Glomerular visceral epithelial cell (primary cell): Measurements from ENCODE around the gene NDUFAF7.
"Not testable (repeated sequence)": the region's sequence is repeated elsewhere in the genome, so short reads cannot be mapped to it uniquely, and the experiment has no call there.

Experiments used
- DNase-seq: peaks from one replicate; pipeline ENCODE4 v3.0.0-alpha.2; 2016; ENCODE audit errors: extremely low spot score

Gene NDUFAF7

DNA sequence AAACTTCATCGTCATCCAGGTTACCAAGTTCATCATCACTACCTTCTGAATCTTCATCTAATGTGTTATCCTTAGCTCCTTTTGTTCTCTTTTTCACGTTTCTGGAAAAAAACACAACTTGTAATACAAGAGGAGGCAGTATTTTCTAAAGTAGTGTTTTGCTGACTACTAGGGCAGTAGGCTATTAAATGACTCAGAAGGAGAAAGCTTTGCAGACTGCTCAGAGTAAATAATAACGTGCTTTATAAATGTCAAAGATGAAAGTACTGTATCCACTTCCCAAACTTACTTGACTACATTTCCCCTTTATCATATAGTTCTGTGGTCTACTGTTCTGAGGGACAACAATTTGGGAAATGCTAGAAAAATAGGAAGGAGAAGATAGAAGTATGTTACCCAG, 19.5 kb upstream of the NDUFAF7 start:
- DNase-seq: no peak

DNA sequence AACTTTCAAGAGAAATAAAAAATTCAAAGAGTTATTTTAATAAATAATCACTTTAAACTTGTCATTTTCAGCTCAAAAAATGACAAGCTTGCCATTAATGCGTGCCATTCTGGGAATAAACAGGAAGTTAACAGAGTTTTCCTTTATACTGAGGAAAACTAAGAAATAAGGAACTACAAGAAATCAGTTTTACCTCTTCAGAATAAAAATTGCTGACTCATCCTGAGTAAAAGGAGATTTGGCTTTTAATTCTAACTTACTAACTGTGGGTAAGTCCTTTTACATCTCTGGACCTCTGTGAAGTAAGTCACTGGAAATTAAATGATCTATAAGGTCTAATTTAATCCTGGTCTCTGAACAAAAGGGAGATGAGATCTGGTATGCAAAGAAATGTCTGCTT, 16.2 kb upstream of the NDUFAF7 start:
- DNase-seq: no peak

DNA sequence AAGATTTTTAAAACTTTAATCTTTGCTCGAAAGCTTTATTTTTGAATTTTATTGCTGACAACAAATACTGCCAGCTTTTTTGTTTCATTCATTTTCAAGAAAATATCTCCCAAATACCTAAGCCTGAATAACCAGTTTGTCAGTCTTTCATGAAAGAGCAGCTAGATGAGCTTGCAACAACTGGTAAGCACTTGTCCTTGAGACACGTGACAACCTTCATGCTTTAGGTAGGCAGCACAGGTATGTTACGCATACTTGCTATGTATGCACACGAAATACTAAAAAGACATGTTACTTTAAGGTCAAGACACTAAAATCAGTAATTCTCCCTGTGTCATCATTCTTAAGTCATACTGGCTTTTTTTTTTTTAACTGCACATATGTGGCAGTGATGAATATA, 12.4 kb upstream of the NDUFAF7 start:
- no peak for DNase-seq

DNA sequence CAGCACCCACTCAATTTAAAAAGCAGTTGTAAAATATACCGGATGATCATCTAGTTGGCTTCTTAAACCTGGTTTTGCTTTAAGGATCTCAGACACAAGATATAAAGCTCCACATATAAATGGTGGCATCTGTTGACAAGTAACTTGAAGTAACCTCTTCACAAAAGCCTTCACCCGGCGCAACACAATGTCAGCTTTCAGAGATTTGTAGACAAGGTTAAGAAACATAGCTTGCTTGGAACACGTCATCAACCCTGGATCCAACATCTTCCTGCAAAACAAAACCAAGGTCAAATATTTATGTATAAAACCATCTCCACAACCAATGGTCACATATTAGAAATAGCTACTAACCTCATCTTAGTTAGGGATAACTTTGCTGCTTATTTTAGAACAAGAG, 8.3 kb upstream of the NDUFAF7 start:
- DNase-seq: no peak

DNA sequence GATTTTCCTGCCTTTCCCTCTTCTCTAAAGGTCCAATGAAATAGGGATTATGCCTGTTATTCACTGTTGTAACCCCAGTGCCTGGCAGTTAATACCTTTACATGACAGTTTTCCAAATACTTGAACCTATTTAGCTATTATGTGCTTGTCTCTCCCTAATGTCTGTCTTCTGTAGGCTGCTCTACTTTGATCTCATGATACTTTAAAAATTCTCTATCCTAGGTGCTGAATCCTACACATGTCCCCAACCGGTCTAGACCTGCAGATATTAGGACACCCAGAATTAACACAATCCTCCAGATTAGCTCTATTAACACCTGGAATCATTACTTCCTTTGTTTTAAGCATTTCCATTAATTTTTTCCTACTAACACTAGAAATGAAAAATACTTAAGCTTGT, 7.4 kb upstream of the NDUFAF7 start:
- no peak for DNase-seq

DNA sequence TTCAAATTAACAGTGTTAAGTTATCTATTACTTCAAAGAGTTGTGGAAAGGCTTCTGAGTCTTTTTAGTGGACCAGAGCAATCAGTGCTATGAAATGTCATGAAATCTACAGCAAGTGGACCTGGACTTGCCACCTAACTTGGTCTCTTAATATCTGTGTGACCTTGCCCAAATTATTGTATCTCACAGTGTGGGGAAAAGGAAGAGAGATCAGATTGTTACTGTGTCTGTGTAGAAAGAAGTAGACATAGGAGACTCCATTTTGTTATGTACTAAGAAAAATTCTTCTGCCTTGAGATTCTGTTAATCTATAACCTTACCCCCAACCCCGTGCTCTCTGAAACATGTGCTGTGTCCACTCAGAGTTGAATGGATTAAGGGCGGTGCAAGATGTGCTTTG, 6.3 kb upstream of the NDUFAF7 start:
- not testable (repeated sequence) for DNase-seq

DNA sequence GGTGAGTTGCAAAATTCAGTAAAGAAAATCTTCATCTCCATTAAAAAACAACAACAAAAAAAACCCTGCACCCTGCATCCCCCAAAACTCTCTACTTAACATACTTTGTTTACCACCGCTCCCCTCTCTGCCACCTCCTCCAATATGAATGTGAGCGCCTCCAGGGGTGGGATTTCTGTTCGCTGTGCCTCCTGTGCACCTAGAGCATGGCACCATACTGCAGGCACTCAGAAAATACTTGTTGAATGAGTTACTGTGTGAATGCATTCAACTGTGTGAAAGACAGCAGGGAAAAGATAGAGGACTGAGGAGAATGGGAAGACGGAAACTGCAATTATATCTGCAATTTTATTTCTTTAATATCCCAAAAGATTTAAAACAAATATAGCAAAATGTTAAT, 4.6 kb upstream of the NDUFAF7 start:
- DNase-seq: no peak

DNA sequence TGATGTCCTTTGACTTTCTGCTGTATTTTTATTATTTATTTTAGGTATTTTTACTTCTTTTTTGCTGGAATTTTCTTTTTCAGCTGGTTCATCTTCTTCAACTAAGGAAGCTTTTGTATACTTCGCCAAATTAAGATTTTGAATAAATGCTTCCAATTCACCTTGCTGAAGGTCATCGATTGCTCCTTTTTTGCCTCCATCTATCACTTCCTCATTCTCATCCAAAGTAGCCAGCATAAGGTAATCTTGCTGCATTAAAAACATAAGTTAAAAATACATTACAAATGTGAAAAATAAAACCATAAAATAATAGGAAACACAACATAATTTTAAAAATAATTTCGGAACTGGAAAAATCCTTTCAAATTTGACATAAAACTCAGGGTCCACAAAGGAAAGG, 2.7 kb upstream of the NDUFAF7 start:
- no peak for DNase-seq

DNA sequence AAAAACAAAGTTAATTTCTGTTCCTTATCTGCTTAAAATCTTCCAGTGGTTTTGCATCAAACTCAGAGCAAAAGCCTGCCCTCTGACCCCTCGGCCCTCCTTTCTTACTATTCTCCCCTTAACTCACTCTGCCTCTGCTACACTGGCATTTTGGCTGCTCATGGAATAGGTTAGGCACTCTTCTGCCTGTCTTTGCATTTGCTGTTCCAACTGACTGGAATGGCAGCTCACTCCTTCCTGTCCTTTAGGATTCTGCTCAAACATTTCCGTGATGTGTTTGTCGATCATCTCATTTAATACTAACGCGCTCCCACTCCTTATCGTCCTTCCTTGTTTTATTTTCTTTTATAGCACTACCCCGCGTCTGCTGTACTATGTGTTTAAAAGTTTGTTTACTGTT, 877 bp upstream of the NDUFAF7 start:
- no peak for DNase-seq

DNA sequence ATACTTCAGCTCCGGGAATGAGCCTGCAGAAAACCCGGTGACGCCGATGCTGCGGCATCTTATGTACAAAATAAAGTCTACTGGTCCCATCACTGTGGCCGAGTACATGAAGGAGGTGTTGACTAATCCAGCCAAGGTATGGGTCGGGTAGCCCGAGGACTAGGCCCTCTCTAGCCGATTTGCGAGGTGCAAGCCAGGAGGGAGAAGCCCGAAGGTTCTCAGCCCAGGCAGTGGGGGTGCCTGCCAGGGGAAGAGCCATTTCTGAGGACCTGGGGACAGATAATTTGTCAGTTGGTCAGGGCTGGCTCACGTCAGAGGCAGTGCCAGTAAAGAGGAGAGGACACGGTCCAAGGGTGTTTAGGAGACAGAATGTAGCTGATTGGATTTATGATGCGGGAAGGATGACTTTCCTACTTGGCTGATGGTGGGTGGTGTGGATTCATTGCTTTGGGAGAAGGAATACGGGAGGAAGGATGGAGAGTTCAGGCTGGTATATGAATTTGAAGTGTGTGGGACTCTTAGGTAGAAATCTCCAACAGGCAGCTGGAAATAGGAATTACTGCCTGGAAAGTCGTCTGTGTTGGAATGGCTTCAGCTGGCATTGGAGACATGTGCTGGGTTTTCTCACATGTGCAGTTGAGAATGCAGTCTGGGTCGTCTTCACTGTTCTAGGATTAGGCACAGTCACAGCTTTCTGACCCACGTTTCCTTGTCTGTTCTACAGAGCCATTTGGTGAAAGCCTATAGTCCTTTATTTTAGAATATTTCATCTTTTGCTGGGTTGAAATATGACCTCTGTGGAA, 874 bp downstream of the NDUFAF7 start:
- peak; percentile 7 for DNase-seq

DNA sequence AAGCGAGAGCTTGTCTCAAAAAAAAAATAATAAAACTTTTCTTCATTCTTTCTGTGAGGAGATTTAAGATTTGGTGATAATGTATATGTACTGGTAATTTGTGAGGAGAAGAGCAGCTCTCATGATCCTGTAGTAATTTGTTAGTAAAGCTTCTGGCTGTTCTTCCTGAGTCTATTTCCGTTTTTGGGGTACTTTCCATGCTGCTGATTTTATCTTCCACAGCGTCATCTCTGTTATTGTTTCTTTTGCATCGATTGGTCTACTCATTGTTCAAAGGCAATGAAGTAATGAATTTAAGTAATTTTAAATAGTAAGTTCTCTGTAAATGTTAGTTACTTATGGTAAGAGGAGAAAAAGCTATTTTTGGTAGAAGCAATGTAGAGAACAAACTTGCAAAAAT, 12.0 kb downstream of the NDUFAF7 start:
- DNase-seq: no peak

DNA sequence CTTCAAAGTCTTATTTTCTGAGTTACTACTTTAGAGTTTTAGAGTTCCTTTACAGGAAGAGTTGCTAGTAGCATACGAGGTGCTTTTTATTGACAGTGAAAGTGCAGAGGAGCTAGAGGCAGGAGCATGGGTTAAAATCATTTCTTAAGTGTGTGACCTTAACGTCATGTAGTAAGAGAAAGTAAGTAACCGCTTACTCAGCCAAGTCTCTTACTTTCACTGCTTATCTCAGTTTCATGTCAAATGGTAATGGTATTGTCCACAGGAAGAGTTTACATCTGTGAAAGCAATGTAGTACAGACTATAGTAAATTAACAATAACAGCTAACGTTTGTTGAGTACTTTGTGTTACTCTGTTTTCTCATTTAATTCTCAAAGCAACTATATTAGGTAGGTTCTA, 12.6 kb downstream of the NDUFAF7 start:
- no peak for DNase-seq

DNA sequence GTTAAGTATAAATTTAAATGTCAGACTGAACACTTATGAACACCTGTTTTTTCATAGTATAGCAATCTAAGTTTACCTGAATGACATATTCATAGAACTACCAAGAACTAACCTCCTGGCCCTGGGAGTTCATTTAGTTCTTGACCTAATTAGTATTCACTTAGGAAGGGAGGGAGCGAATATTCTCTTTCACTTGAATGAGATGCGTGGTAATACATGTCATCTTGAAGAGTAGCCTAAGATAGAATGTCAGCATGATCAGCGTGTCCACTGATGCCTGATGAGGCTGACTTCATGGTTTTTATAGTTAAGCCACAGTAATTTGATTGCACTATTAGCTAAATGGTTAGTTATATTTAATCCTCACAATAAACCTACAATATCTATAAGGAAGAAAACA, 13.3 kb downstream of the NDUFAF7 start:
- no peak for DNase-seq

DNA sequence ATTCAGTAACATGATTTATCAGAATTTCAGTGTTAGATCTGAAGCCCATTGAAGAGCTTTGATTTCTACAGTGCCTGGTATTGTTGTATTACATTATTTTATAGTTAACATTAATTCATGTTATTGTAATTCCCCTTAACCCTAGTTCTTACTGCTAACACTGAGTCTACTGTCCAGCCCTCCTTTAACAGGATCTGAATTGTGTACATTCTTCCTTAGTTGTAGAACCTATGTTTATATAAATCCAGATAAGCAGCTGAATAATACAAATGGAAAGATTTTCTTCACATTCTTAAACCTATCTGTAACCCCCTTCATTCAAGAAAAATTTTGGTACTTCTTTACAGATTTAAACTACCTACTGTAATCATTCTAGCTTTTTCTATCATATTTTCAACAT, 14.7 kb downstream of the NDUFAF7 start:
- DNase-seq: no peak

DNA sequence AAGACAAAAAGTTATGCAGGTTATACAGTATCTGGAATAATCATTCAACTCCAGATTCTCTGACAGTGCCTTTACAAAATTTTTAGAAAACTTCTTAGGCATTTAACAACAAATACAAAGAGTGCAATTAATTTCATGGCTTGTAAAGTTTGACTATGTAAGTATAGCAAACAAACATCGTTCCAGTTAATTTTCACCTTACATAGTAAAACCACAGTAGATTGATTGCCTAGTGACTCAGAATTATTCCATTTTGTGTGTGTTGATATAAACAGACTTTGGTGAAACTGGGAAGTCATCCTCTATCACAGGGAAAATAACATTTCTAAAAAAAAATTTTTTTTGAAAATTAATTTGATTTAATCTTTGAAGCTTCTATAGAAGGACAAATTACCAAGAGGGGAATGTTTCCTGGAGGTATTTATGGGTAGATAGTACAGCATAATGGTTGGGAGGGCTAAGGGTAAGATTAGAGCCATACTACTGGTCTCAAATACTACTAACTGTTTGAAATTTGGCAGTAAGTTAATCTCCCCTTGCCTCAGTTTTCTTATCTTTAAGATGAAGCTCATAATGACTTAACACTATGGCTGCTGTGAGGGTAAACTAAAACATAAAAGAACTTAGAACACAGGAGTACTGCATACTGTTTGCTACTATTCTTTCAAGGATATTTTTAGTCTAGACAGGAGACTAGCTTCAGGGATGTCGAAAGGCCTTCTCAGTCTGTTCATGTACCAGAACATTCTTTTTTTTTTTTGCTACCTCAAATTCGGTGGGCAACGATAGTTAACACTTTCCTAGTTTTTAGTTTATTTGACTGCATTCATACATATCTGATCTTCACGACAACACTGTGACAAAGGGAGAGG, 19.6 kb downstream of the NDUFAF7 start:
- DNase-seq: no peak

DNA sequence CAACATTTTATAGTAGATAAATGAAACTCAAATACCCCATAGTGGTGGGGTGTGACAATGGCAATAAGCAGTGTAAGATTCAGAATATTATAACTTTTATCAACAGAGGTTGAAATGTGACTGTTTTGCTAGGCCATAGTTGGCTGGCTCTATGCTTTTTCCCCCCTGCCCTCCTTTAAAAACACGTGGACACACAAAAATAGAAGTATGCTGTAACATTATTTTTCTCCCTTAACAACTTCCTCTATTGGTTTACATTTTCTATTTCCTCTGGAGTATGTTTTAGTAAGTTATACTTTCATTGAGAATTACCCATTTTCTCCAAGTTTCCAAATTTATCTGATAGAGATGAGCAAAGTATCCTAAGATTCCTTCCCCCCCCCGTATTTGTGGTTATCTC, 31.1 kb downstream of the NDUFAF7 start:
- DNase-seq: no peak

DNA sequence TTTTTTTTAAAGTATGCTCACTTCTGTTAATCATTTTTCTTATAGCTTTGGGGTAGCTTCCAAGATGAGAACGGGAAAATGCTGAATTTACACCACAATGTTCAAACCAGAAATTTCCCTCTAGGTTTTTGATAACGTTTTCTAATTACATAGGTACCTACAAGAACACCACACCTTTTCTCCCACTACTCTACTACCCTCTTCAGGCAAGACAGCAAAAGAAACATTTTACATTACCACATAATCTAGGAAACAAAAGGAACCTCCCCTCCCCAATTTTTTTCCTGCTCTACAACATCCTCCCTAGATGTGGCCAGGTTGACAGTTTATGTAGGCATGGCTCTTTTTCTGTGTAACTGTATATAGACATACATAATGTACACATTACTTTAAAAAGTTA, 32.4 kb downstream of the NDUFAF7 start:
- DNase-seq: no peak

DNA sequence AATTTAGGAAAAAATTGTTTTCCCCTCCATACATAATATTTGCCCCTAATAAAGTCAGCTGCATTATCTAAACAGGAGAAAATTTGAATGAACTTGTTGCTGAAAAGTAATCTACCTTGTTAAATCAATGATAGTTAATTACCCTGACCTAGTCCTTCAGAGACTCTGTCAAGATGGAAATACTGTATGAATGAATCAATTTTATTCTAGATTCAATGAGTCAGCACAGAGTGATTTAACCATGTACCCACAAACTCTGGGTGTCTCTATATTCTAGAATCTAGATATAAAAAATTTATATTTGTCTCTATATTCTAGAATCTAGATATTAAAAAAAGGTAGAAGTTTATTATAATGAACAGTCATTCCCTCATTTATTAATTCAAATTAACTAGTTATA, 36.2 kb downstream of the NDUFAF7 start:
- DNase-seq: no peak

DNA sequence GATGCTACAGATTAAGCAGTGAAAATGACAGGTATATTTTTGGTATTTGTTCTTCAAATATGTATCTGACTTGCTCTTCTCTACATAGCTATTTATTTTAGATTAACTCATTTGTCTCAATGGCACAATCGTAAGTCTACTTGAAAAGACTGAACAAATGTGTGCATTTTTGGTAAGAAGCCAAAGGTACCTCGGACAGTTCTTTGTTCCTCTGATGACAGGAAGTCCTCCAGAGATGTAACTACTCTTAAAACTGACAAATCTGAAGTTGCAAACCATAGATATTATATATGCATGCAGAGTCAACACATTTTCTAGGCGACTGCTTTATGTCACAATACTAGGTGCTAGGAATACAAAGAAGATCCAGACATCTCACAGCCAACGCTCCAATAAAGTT, 36.7 kb downstream of the NDUFAF7 start:
- no peak for DNase-seq

DNA sequence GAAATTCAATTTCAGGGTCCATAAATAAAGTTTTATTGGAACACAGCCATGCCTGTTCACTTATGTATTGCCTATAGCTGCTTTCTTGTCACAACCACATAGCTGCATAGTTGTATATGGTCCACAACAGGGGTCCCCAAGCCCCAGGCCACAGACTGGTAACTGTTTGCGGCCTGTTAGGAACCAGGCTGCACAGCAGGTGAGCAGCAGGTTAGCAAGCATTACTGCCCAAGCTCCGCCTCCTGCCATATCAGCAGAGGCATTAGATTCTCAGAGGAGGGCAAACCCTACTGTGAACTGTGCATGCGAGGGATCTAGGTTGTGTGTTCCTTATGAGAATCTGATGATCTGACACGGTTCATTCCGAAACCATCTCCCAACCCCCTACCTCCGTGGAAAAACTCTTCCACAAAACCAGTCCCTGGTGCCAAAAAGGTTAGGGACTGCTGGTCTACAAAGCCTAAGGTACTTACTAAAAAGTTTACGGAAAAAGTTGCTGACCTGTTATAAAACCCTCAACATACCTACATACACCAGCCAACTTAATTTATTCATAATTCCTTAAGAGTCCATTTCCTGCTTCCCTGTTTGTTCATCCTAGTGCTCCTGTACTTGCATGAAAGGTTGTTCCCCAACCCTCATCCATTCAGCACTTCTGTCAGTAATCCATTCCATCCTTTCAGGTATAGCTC, 40.1 kb downstream of the NDUFAF7 start:
- DNase-seq: no peak

DNA sequence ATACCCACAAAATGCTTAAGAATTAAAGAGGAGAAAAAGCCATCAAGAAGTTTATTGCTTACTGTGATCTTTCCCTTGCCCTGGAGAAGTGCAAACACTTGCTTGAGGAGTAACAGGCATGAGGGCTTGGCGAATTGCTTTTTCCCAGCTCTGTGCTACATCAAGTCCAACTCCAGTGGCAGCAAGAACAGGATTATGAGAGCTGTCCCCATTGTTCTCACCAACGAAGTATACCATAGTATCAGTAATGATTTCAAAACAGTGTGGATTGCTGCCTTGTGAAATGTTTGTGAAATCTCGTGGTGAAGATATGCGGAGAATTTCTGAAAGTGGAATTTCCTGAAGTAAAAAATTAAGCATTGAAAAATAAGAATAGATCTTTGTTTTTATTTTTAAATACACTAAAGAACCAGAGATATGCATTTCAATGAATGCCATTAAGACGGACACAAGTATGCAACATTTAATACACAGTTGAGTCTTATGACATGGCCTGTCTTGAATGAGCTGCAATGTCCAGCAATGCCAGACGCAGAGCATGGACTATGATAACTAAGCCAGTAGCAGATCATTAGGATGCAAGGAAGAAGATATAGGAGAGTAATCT, 43.0 kb downstream of the NDUFAF7 start:
- DNase-seq: no peak

DNA sequence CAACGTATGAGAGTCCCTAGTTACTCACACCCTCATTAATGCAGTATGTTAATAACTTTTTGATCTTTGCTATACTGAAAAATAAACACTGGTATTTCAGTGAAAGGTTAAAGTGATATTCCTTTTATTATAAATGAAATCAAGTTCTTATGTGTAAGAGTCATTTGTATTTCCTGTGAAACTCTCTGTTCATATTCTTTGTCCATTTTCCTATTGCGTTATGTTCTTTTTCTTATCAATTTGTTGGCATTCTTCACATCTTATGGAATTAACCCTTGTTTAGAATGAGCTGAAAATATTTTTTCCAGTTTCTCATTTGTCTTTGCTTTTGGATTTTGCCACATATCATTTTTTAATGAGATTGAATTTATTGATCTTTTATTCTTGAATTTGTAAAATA, 44.8 kb downstream of the NDUFAF7 start:
- DNase-seq: no peak
